K562 (cell line): ENCODE measurements around the gene RXFP1.

Experiments used
- HBP1 ChIP-seq: fragments of 450-650 bp; formaldehyde crosslinking; IDR thresholded peaks from 2 replicates; pipeline ENCODE4 v1.4.0; 2022; ENCODE audit warnings: missing genetic modification characterization
- HMGXB4 ChIP-seq: sonication (generic); formaldehyde crosslinking; IDR thresholded peaks from 2 replicates; pipeline ENCODE4 v1.8.1; 2023; ENCODE audit warnings: mild to moderate bottlenecking, missing genetic modification reagents
- KLF10 ChIP-seq: fragments of 250-450 bp; sonication (Bioruptor Pico); IDR thresholded peaks from 2 replicates; pipeline ENCODE4 v1.6.1; 2021; ENCODE audit warnings: matching md5 sums
- L3MBTL2 ChIP-seq: fragments of 450-650 bp; IDR thresholded peaks from 2 replicates; pipeline ENCODE4 v1.6.1; 2016; ENCODE audit warnings: mild to moderate bottlenecking, moderate library complexity
- SNRNP70 ChIP-seq: fragments of 200-400 bp; formaldehyde crosslinking; optimal IDR thresholded peaks from 2 replicates; pipeline ENCODE3; 2017; ENCODE audit warnings: low read depth, low read length
- ZBTB7A ChIP-seq: IDR thresholded peaks from 2 replicates; pipeline ENCODE4 v1.6.1; 2011; ENCODE audit warnings: low read depth, mild to moderate bottlenecking, low read length, moderate library complexity, borderline replicate concordance; ENCODE audit not compliant: control insufficient read depth

- TF ChIP-seq HMGXB4 (CRISPR knock-in tag) (no peak), ZBTB7A (no peak), HBP1 (CRISPR knock-in tag) (no peak), L3MBTL2 (0 out of 2 replicates have a peak, but pooled peaks have one; percentile 21), SNRNP70 (no peak), KLF10 (no peak)
These were observed 17.2 kb downstream of the RXFP1 start for GRCh38 chr4:158538911-158539310.
